ENCODE measurements around the gene REXO1. TPM values are rescaled to one million over a fixed set of nuclear protein-coding genes. Genes with fewer than 3 reads are reported as not detected.

Gene REXO1
- total and polyA plus RNA-seq, 3 donors from 2014 or later = 104 to 200 (median 149) TPM

DNA sequence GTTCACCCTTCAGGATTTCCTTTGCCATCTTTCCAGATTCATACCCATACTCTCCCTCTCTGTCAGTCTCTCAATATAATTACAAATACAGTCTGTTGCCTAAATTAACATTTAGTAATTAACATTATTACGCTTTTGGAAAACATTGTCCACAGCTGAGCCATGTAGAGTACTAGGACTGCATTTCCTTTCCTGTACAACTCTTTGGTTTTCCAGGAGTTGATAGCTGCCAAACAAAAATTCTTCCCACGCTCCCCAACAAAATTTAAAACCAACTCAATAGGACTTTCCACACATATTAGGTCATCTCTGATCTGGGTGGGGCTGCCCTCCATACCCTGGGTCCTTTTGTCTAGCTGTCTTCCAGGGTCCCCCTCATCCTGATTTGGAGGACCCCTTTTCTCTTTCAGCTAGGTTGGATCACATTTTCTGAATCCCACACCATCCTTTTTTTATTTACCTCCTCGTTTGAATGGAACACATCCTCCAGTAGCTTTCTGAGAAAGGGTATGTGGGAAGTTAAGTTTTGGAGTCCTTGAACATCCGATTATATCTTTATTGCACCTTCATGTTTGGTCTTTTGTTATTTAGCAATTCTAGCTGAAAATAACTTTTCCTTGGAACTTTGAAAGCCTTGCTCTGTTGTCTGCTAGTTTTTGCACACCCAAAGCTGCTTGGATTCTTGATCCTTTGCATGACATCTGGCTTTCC, 77.3 kb downstream of the REXO1 start:
- Histone ChIP-seq H3K4me1 (no peaks in the 10 kb centered on the region), H3K36me3 (ENCODE audit: low read depth, missing control alignments) (no peaks in the 10 kb centered on the region), H3K27ac (no peak overlapping the region), H3K4me3 (no peak overlapping the region), H3K9me3 (no peaks in the 10 kb centered on the region), H3K27me3 (peaks cover 2% of the 10 kb centered on the region)
- no peak for DNase-seq
- TF ChIP-seq, protein P1, sequence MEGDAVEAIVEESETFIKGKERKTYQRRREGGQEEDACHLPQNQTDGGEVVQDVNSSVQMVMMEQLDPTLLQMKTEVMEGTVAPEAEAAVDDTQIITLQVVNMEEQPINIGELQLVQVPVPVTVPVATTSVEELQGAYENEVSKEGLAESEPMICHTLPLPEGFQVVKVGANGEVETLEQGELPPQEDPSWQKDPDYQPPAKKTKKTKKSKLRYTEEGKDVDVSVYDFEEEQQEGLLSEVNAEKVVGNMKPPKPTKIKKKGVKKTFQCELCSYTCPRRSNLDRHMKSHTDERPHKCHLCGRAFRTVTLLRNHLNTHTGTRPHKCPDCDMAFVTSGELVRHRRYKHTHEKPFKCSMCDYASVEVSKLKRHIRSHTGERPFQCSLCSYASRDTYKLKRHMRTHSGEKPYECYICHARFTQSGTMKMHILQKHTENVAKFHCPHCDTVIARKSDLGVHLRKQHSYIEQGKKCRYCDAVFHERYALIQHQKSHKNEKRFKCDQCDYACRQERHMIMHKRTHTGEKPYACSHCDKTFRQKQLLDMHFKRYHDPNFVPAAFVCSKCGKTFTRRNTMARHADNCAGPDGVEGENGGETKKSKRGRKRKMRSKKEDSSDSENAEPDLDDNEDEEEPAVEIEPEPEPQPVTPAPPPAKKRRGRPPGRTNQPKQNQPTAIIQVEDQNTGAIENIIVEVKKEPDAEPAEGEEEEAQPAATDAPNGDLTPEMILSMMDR (IDR thresholded peaks at IDR 0.05) = no peak
- TF ChIP-seq POLR2A (IDR thresholded peaks at IDR 0.05) = no peak
- intact Hi-C loops (cut with DNase I; ENCODE audit: low total_unique reads) = no loop called here
- WGBS, 2 donors = 84 to 85% methylated on average over 4 of the region's 4 CpGs

DNA sequence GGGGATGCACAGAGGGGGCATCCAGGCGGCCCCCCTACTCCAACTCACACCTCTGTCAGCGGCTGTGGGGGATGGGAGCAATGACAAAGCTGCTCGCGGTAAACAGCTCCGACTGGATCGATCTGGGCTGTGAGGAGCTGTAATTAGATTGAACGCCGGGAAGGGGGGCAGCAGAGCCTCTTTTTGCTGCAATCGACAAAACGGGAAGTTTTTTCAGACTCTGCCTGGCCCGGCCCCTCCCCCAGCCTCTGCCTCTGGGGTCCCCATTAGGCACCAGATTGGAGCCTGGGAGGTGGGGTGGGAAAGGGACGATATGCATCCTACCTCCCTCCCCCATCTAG, 78.7 kb downstream of the REXO1 start:
- no peak for DNase-seq
- TF ChIP-seq POLR2A (IDR thresholded peaks at IDR 0.05) = no peak
- TF ChIP-seq, protein P1 (IDR thresholded peaks at IDR 0.05) = no peak
- Histone ChIP-seq H3K4me1 (no peaks in the 10 kb centered on the region), H3K27ac (no peak overlapping the region), H3K4me3 (no peak overlapping the region), H3K36me3 (ENCODE audit: low read depth, missing control alignments) (no peaks in the 10 kb centered on the region), H3K9me3 (no peaks in the 10 kb centered on the region), H3K27me3 (no peaks in the 10 kb centered on the region)
- WGBS, 2 donors = 23 to 52% methylated on average over 12 of the region's 12 CpGs
- intact Hi-C loops (cut with DNase I; ENCODE audit: low total_unique reads) = loop anchor here (10.0 kb wide), 1 partner anchor 225 kb away; no protein-coding TSS in a partner anchor

DNA sequence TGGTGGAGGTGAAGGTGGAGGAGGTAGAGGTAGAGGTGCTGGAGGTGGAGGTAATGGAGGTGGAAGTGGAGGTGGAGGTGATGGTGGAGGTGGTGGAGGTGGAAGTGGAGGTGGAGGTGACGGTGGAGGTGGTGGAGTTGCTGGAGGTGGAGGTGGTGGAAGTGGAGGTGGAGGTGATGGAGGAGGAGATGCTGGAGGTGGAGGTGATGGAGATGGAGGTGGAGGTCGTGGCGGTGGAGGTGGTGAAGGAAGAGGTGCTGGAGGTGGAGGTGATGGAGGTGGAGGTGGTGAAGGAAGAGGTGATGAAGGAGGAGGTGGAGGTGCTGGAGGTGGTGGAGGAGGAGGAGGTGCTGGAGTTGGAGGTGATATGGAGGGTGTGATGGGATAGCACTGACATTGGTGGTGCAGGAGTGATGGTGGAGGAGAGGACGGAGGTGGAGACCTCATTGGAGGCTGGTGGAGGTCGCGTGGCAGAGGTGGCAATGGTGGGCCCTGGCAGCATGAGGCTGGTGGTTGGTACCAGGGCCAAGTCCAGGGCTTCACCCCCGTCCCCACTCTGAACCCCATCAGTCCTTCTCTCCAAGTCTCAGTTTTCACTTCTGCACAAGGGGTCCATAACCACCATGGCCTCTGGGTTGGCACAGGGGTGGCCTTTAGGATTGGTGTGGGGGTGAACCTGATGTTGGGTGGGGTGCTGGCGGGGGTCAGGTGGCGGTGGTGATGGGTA, 79.2 kb downstream of the REXO1 start:
- no peaks in the 10 kb centered on the region for H3K36me3 ChIP-seq (ENCODE audit: low read depth, missing control alignments)
- H3K4me1 ChIP-seq = no peaks in the 10 kb centered on the region
- intact Hi-C loops (cut with DNase I; ENCODE audit: low total_unique reads) = loop anchor here (10.0 kb wide), 1 partner anchor 224 kb away; no protein-coding TSS in a partner anchor
- no peaks in the 10 kb centered on the region for H3K9me3 ChIP-seq
- DNase-seq = no peak
- TF ChIP-seq POLR2A (IDR thresholded peaks at IDR 0.05) = no peak
- TF ChIP-seq, protein P1 (IDR thresholded peaks at IDR 0.05) = no peak
- H3K27ac ChIP-seq = no peak overlapping the region
- 77 to 81% methylated on average over 9 of the region's 9 CpGs for WGBS, 2 donors
- H3K27me3 ChIP-seq = no peaks in the 10 kb centered on the region
- no peak overlapping the region for H3K4me3 ChIP-seq

DNA sequence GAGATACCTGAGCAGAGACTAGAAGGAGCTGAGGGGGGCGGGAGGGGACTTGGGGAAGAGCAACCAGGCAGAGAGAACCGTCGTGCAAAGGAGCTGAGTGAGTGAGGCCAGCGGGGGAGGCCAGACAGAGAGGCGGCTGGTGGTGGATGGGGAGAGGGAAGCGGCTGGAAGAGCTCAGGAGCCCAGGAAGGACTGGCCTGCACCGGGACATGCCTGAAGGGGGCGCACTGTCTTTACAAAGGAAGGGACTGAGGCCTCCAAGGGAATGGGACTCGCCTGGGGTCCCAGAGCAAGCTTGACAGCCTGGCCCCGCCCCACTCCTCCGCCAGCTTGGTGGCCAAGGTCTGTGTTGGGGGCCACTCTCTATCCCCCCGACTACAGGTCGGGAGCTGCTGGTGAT, 80.0 kb downstream of the REXO1 start:
- H3K4me3 ChIP-seq = no peak overlapping the region
- intact Hi-C loops (cut with DNase I; ENCODE audit: low total_unique reads) = loop anchor here (10.0 kb wide), 1 partner anchor 223 kb away; no protein-coding TSS in a partner anchor
- no peaks in the 10 kb centered on the region for H3K36me3 ChIP-seq (ENCODE audit: low read depth, missing control alignments)
- TF ChIP-seq, protein P1 (IDR thresholded peaks at IDR 0.05) = no peak
- no peak for TF ChIP-seq POLR2A (IDR thresholded peaks at IDR 0.05)
- H3K27me3 ChIP-seq = no peaks in the 10 kb centered on the region
- no peak for DNase-seq
- no peaks in the 10 kb centered on the region for H3K9me3 ChIP-seq
- WGBS, 2 donors = 19 to 27% methylated on average over 13 of the region's 13 CpGs
- H3K27ac ChIP-seq = no peak overlapping the region
- no peaks in the 10 kb centered on the region for H3K4me1 ChIP-seq

Measured in testis (tissue), 3 donors.